ENCODE measurements around the gene MARK3. TPM values are rescaled to one million over a fixed set of nuclear protein-coding genes. Genes with fewer than 3 reads are reported as not detected.
A peak's percentile ranks its signal among the peaks of the same experiment; 100 is the strongest.

MARK3 gene
- total and polyA plus RNA-seq, 2 donors (not counting 1 experiment from before 2014, with no cell fraction given) = 73.0 to 142 TPM

- DNase-seq (no peak), ATAC-seq (ENCODE audit: low read depth) (no peak)
- peaks cover 51% of the 10 kb centered on the region for H4K20me1 ChIP-seq (ENCODE audit: control insufficient read depth, insufficient read depth, low read length, poor library complexity, severe bottlenecking)
- H3K36me3 ChIP-seq (replicated peaks in 1 of 2; ENCODE audit: control extremely low read depth in 1 of 2, control insufficient read depth in 1 of 2, extremely low read depth in 1 of 2, insufficient read depth in 2 of 2, low read length in 1 of 2) = no peaks in the 10 kb centered on the region
- peak overlapping the region; percentile 68 to 96 (median 90) for H3K4me3 ChIP-seq (ENCODE audit: control extremely low read depth in 1 of 5, extremely low read depth in 1 of 5, insufficient read depth in 1 of 5, low read depth in 2 of 5, low read length in 4 of 5)
- H2AFZ ChIP-seq (ENCODE audit: insufficient read depth, low read depth, low read length, poor library complexity, severe bottlenecking) = peak overlapping the region; percentile 96
- peaks cover 69% of the 10 kb centered on the region for H3K79me2 ChIP-seq (ENCODE audit: control insufficient read depth, insufficient read depth, low read length)
- Mint-ChIP-seq H3K9me3 (ENCODE audit: insufficient read depth) (no peaks in the 10 kb centered on the region), H3K27ac (peak overlapping the region; percentile 98), H3K4me3 (peak overlapping the region; percentile 99), H3K27me3 (peaks cover under 1% of the 10 kb centered on the region), H3K4me1 (peaks cover 50% of the 10 kb centered on the region)
- ChIA-PET CTCF (no interaction called here), POLR2A (no interaction called here)
- peak overlapping the region; percentile 20 to 91 for H3K27ac ChIP-seq (ENCODE audit: low read length in 2 of 2)
- no peaks in the 10 kb centered on the region for H3K27me3 ChIP-seq (replicated peaks in 1 of 4; ENCODE audit: control extremely low read depth in 1 of 4, control insufficient read depth in 3 of 4, insufficient read depth in 4 of 4, low read length in 3 of 4)
- H3K9ac ChIP-seq (ENCODE audit: low read length) = peak overlapping the region; percentile 85
- intact Hi-C loops (cut with micrococcal nuclease) = loop anchor here (5.0 kb wide), 2 partner anchors 240 to 1025 kb away; partner anchors contain the start of genes CINP, KLC1 and TECPR2
- 7% methylated on average over 4 of the region's 9 CpGs for WGBS (ENCODE audit: insufficient coverage)
- H3K9me3 ChIP-seq (ENCODE audit: control extremely low read depth in 1 of 3, control insufficient read depth in 2 of 3, insufficient read depth in 1 of 3, low read length in 2 of 3) = no peaks in the 10 kb centered on the region
- H3K4me2 ChIP-seq (replicated peaks; ENCODE audit: low read depth, low read length, poor library complexity, severe bottlenecking) = peak overlapping the region; percentile 94
- peaks cover 26 to 40% of the 10 kb centered on the region in 2 donors for H3K4me1 ChIP-seq (ENCODE audit: control insufficient read depth in 2 of 2, insufficient read depth in 2 of 2, low read length in 2 of 2)
- no peak for TF ChIP-seq EZH2 (IDR thresholded peaks at IDR 0.05; ENCODE audit: borderline replicate concordance, insufficient read depth, low read depth, low read length, poor library complexity, severe bottlenecking)
- no peak for TF ChIP-seq CTCF (IDR thresholded peaks at IDR 0.05)
Measured at GRCh38 chr14:103386713-103387329, 1.6 kb downstream of the MARK3 start.

- peak overlapping the region; percentile 72 for H3K4me3 Mint-ChIP-seq
- TF ChIP-seq CTCF (IDR thresholded peaks at IDR 0.05) (no peak), EZH2 (IDR thresholded peaks at IDR 0.05; ENCODE audit: borderline replicate concordance, insufficient read depth, low read depth, low read length, poor library complexity, severe bottlenecking) (no peak)
- 100% methylated on average over 1 of the region's 1 CpG for WGBS (ENCODE audit: insufficient coverage)
- H3K4me1 Mint-ChIP-seq = peaks cover 60% of the 10 kb centered on the region
- peaks cover 67% of the 10 kb centered on the region for H4K20me1 ChIP-seq (ENCODE audit: control insufficient read depth, insufficient read depth, low read length, poor library complexity, severe bottlenecking)
- DNase-seq = no peak
- H3K9me3 Mint-ChIP-seq (ENCODE audit: insufficient read depth) = no peaks in the 10 kb centered on the region
- no peaks in the 10 kb centered on the region for H3K36me3 ChIP-seq (replicated peaks in 1 of 2; ENCODE audit: control extremely low read depth in 1 of 2, control insufficient read depth in 1 of 2, extremely low read depth in 1 of 2, insufficient read depth in 2 of 2, low read length in 1 of 2)
- no peaks in the 10 kb centered on the region for H3K9me3 ChIP-seq (ENCODE audit: control extremely low read depth in 1 of 3, control insufficient read depth in 2 of 3, insufficient read depth in 1 of 3, low read length in 2 of 3)
- no peak overlapping the region for H3K4me3 ChIP-seq (ENCODE audit: control extremely low read depth in 1 of 5, extremely low read depth in 1 of 5, insufficient read depth in 1 of 5, low read depth in 2 of 5, low read length in 4 of 5)
- ChIA-PET CTCF (no interaction called here), POLR2A (no interaction called here)
- no peaks in the 10 kb centered on the region for H3K27me3 Mint-ChIP-seq
- no peak overlapping the region for H2AFZ ChIP-seq (ENCODE audit: insufficient read depth, low read depth, low read length, poor library complexity, severe bottlenecking)
- intact Hi-C loops (cut with micrococcal nuclease) = loop anchor here (5.0 kb wide), 2 partner anchors 239 to 1026 kb away; partner anchors contain the start of genes CINP, KLC1 and TECPR2
- peak overlapping the region in 1 of 2 donors; percentile 21 for H3K27ac ChIP-seq (ENCODE audit: low read length in 2 of 2)
- ATAC-seq (ENCODE audit: low read depth) = no peak
- H3K9ac ChIP-seq (ENCODE audit: low read length) = no peak overlapping the region
- H3K4me2 ChIP-seq (replicated peaks; ENCODE audit: low read depth, low read length, poor library complexity, severe bottlenecking) = peak overlapping the region; percentile 35
- H3K27ac Mint-ChIP-seq = peak overlapping the region; percentile 17
- H3K79me2 ChIP-seq (ENCODE audit: control insufficient read depth, insufficient read depth, low read length) = peaks cover 87% of the 10 kb centered on the region
- H3K4me1 ChIP-seq (ENCODE audit: control insufficient read depth in 2 of 2, insufficient read depth in 2 of 2, low read length in 2 of 2) = peaks cover 31 to 45% of the 10 kb centered on the region in 2 donors
- H3K27me3 ChIP-seq (replicated peaks in 1 of 4; ENCODE audit: control extremely low read depth in 1 of 4, control insufficient read depth in 3 of 4, insufficient read depth in 4 of 4, low read length in 3 of 4) = no peaks in the 10 kb centered on the region
Measured at GRCh38 chr14:103388664-103389063, 3.4 kb downstream of the MARK3 start.

Measured in B cell (primary cell).